Measurements from ENCODE around the gene RPS5.

Gene RPS5

GRCh38 chr19:58395979-58396627 lies 9.0 kb downstream of the RPS5 start:
- H3K27me3 ChIP-seq (ENCODE audit: control insufficient read depth in 3 of 3, insufficient read depth in 3 of 3, low read depth in 1 of 3, low read length in 3 of 3) = peaks cover 0 to 22% (median 7%) of the 10 kb centered on the region in 3 experiments
- H3K4ac ChIP-seq (ENCODE audit: low read length) = peak overlapping the region; percentile 93
- H4K91ac ChIP-seq (ENCODE audit: low read depth, low read length, poor library complexity) = no peak overlapping the region
- H3K4me2 ChIP-seq (ENCODE audit: insufficient read depth, low read length, poor library complexity, severe bottlenecking) = peak overlapping the region; percentile 56
- H2BK5ac ChIP-seq (ENCODE audit: low read length) = no peak overlapping the region
- peak overlapping the region in 1 of 2 donors; percentile 68 for H3K4me3 ChIP-seq (ENCODE audit: low read length in 2 of 2)
- H3K36me3 ChIP-seq (replicated peaks in 1 of 2; ENCODE audit: control insufficient read depth in 2 of 2, insufficient read depth in 2 of 2, low read length in 2 of 2) = peaks cover 26 to 51% of the 10 kb centered on the region in 2 donors
- H3K79me1 ChIP-seq (ENCODE audit: low read depth, low read length) = peaks cover 6% of the 10 kb centered on the region
- peaks cover 0 to 1% of the 10 kb centered on the region in 2 donors for H3K9me3 ChIP-seq (replicated peaks in 1 of 2; ENCODE audit: control insufficient read depth in 2 of 2, insufficient read depth in 1 of 2, low read depth in 1 of 2, low read length in 2 of 2)
- peak overlapping the region; percentile 47 for H2BK120ac ChIP-seq (ENCODE audit: low read depth, low read length)
- peak overlapping the region; percentile 93 for H2AK5ac ChIP-seq (ENCODE audit: low read depth, low read length)
- H3K14ac ChIP-seq (ENCODE audit: low read length) = peak overlapping the region; percentile 82
- peak overlapping the region; percentile 84 for H3K9ac ChIP-seq (ENCODE audit: low read depth, low read length, poor library complexity)
- H3K27ac ChIP-seq (replicated peaks; ENCODE audit: low read length) = no peak overlapping the region
- peak overlapping the region; percentile 93 for H2BK15ac ChIP-seq (ENCODE audit: low read length)
- no peak overlapping the region for H2AFZ ChIP-seq (ENCODE audit: low read length)
- WGBS, 2 donors (ENCODE audit: extremely low coverage in 2 of 2, insufficient read length in 2 of 2, insufficient replicate concordance in 1 of 2) = no CpG with 5 or more reads among the region's 75 CpGs
- peak overlapping the region; percentile 58 for H2BK12ac ChIP-seq (ENCODE audit: low read length)
- no peak for DNase-seq (ENCODE audit: low spot score)
- H3K18ac ChIP-seq (ENCODE audit: low read length) = peak overlapping the region; percentile 98
- H3K23ac ChIP-seq (ENCODE audit: low read depth, low read length, poor library complexity) = peak overlapping the region; percentile 85
- peaks cover 4 to 14% of the 10 kb centered on the region in 2 donors for H3K4me1 ChIP-seq (ENCODE audit: control insufficient read depth in 2 of 2, insufficient read depth in 1 of 2, low read depth in 1 of 2, low read length in 2 of 2)
- peak overlapping the region; percentile 82 for H4K8ac ChIP-seq (ENCODE audit: low read depth, low read length)

GRCh38 chr19:58396691-58397532 lies 9.8 kb downstream of the RPS5 start:
- H3K23ac ChIP-seq (ENCODE audit: low read depth, low read length, poor library complexity) = peak overlapping the region; percentile 85
- no peak overlapping the region for H3K4ac ChIP-seq (ENCODE audit: low read length)
- no peak overlapping the region for H2BK120ac ChIP-seq (ENCODE audit: low read depth, low read length)
- H3K79me1 ChIP-seq (ENCODE audit: low read depth, low read length) = peaks cover 9% of the 10 kb centered on the region
- H3K36me3 ChIP-seq (replicated peaks in 1 of 2; ENCODE audit: control insufficient read depth in 2 of 2, insufficient read depth in 2 of 2, low read length in 2 of 2) = peaks cover 24 to 43% of the 10 kb centered on the region in 2 donors
- peak overlapping the region; percentile 94 for H3K14ac ChIP-seq (ENCODE audit: low read length)
- peaks cover 0 to 22% (median 7%) of the 10 kb centered on the region in 3 experiments for H3K27me3 ChIP-seq (ENCODE audit: control insufficient read depth in 3 of 3, insufficient read depth in 3 of 3, low read depth in 1 of 3, low read length in 3 of 3)
- peak overlapping the region; percentile 4 for H2BK12ac ChIP-seq (ENCODE audit: low read length)
- no CpG with 5 or more reads among the region's 58 CpGs for WGBS, 2 donors (ENCODE audit: extremely low coverage in 2 of 2, insufficient read length in 2 of 2, insufficient replicate concordance in 1 of 2)
- H4K8ac ChIP-seq (ENCODE audit: low read depth, low read length) = no peak overlapping the region
- no peak overlapping the region for H2AFZ ChIP-seq (ENCODE audit: low read length)
- peak overlapping the region; percentile 96 for H2AK5ac ChIP-seq (ENCODE audit: low read depth, low read length)
- no peak overlapping the region for H3K4me3 ChIP-seq (ENCODE audit: low read length in 2 of 2)
- peak overlapping the region; percentile 58 for H2BK15ac ChIP-seq (ENCODE audit: low read length)
- peaks cover 5 to 14% of the 10 kb centered on the region in 2 donors for H3K4me1 ChIP-seq (ENCODE audit: control insufficient read depth in 2 of 2, insufficient read depth in 1 of 2, low read depth in 1 of 2, low read length in 2 of 2)
- H4K91ac ChIP-seq (ENCODE audit: low read depth, low read length, poor library complexity) = no peak overlapping the region
- H3K9me3 ChIP-seq (replicated peaks in 1 of 2; ENCODE audit: control insufficient read depth in 2 of 2, insufficient read depth in 1 of 2, low read depth in 1 of 2, low read length in 2 of 2) = peaks cover under 1 to 1% of the 10 kb centered on the region in 2 donors
- no peak overlapping the region for H3K27ac ChIP-seq (replicated peaks; ENCODE audit: low read length)
- peak overlapping the region; percentile 56 for H3K4me2 ChIP-seq (ENCODE audit: insufficient read depth, low read length, poor library complexity, severe bottlenecking)
- H3K9ac ChIP-seq (ENCODE audit: low read depth, low read length, poor library complexity) = no peak overlapping the region
- peak overlapping the region; percentile 93 for H3K18ac ChIP-seq (ENCODE audit: low read length)
- no peak overlapping the region for H2BK5ac ChIP-seq (ENCODE audit: low read length)
- DNase-seq (ENCODE audit: low spot score) = no peak

- H3K4me3 ChIP-seq (ENCODE audit: low read length in 2 of 2) = no peak overlapping the region
- no peak overlapping the region for H3K14ac ChIP-seq (ENCODE audit: low read length)
- no peak overlapping the region for H2BK120ac ChIP-seq (ENCODE audit: low read depth, low read length)
- peak overlapping the region; percentile 96 for H2AK5ac ChIP-seq (ENCODE audit: low read depth, low read length)
- DNase-seq (ENCODE audit: low spot score) = no peak
- peak overlapping the region; percentile 57 for H3K18ac ChIP-seq (ENCODE audit: low read length)
- H3K27ac ChIP-seq (replicated peaks; ENCODE audit: low read length) = no peak overlapping the region
- H3K36me3 ChIP-seq (replicated peaks in 1 of 2; ENCODE audit: control insufficient read depth in 2 of 2, insufficient read depth in 2 of 2, low read length in 2 of 2) = peaks cover 22 to 37% of the 10 kb centered on the region in 2 donors
- no peak overlapping the region for H2BK12ac ChIP-seq (ENCODE audit: low read length)
- no peak overlapping the region for H3K9ac ChIP-seq (ENCODE audit: low read depth, low read length, poor library complexity)
- H3K79me1 ChIP-seq (ENCODE audit: low read depth, low read length) = peaks cover 11% of the 10 kb centered on the region
- no CpG with 5 or more reads among the region's 7 CpGs for WGBS, 2 donors (ENCODE audit: extremely low coverage in 2 of 2, insufficient read length in 2 of 2, insufficient replicate concordance in 1 of 2)
- H3K4ac ChIP-seq (ENCODE audit: low read length) = no peak overlapping the region
- H4K91ac ChIP-seq (ENCODE audit: low read depth, low read length, poor library complexity) = no peak overlapping the region
- H2BK5ac ChIP-seq (ENCODE audit: low read length) = no peak overlapping the region
- H3K4me2 ChIP-seq (ENCODE audit: insufficient read depth, low read length, poor library complexity, severe bottlenecking) = no peak overlapping the region
- no peak overlapping the region for H4K8ac ChIP-seq (ENCODE audit: low read depth, low read length)
- peak overlapping the region; percentile 49 for H2BK15ac ChIP-seq (ENCODE audit: low read length)
- no peak overlapping the region for H2AFZ ChIP-seq (ENCODE audit: low read length)
- peaks cover 0 to 22% (median 7%) of the 10 kb centered on the region in 3 experiments for H3K27me3 ChIP-seq (ENCODE audit: control insufficient read depth in 3 of 3, insufficient read depth in 3 of 3, low read depth in 1 of 3, low read length in 3 of 3)
- H3K23ac ChIP-seq (ENCODE audit: low read depth, low read length, poor library complexity) = no peak overlapping the region
- H3K9me3 ChIP-seq (replicated peaks in 1 of 2; ENCODE audit: control insufficient read depth in 2 of 2, insufficient read depth in 1 of 2, low read depth in 1 of 2, low read length in 2 of 2) = peaks cover 1 to 6% of the 10 kb centered on the region in 2 donors
- peaks cover 7 to 17% of the 10 kb centered on the region in 2 donors for H3K4me1 ChIP-seq (ENCODE audit: control insufficient read depth in 2 of 2, insufficient read depth in 1 of 2, low read depth in 1 of 2, low read length in 2 of 2)
Observed at GRCh38 chr19:58397533-58398037, 10.5 kb downstream of the RPS5 start.

GRCh38 chr19:58398087-58398486 lies 11.0 kb downstream of the RPS5 start:
- peaks cover 0 to 22% (median 7%) of the 10 kb centered on the region in 3 experiments for H3K27me3 ChIP-seq (ENCODE audit: control insufficient read depth in 3 of 3, insufficient read depth in 3 of 3, low read depth in 1 of 3, low read length in 3 of 3)
- H3K4me3 ChIP-seq (ENCODE audit: low read length in 2 of 2) = no peak overlapping the region
- H2BK120ac ChIP-seq (ENCODE audit: low read depth, low read length) = no peak overlapping the region
- no CpG with 5 or more reads among the region's 4 CpGs for WGBS, 2 donors (ENCODE audit: extremely low coverage in 2 of 2, insufficient read length in 2 of 2, insufficient replicate concordance in 1 of 2)
- H3K36me3 ChIP-seq (replicated peaks in 1 of 2; ENCODE audit: control insufficient read depth in 2 of 2, insufficient read depth in 2 of 2, low read length in 2 of 2) = peaks cover 19 to 37% of the 10 kb centered on the region in 2 donors
- DNase-seq (ENCODE audit: low spot score) = no peak
- no peak overlapping the region for H2BK12ac ChIP-seq (ENCODE audit: low read length)
- H3K27ac ChIP-seq (replicated peaks; ENCODE audit: low read length) = no peak overlapping the region
- H3K4ac ChIP-seq (ENCODE audit: low read length) = no peak overlapping the region
- peaks cover 3 to 11% of the 10 kb centered on the region in 2 donors for H3K9me3 ChIP-seq (replicated peaks in 1 of 2; ENCODE audit: control insufficient read depth in 2 of 2, insufficient read depth in 1 of 2, low read depth in 1 of 2, low read length in 2 of 2)
- H3K18ac ChIP-seq (ENCODE audit: low read length) = no peak overlapping the region
- H2AFZ ChIP-seq (ENCODE audit: low read length) = no peak overlapping the region
- no peak overlapping the region for H2BK15ac ChIP-seq (ENCODE audit: low read length)
- H3K14ac ChIP-seq (ENCODE audit: low read length) = no peak overlapping the region
- H3K9ac ChIP-seq (ENCODE audit: low read depth, low read length, poor library complexity) = no peak overlapping the region
- no peak overlapping the region for H4K8ac ChIP-seq (ENCODE audit: low read depth, low read length)
- H2AK5ac ChIP-seq (ENCODE audit: low read depth, low read length) = peak overlapping the region; percentile 96
- H3K4me2 ChIP-seq (ENCODE audit: insufficient read depth, low read length, poor library complexity, severe bottlenecking) = no peak overlapping the region
- H3K23ac ChIP-seq (ENCODE audit: low read depth, low read length, poor library complexity) = no peak overlapping the region
- H2BK5ac ChIP-seq (ENCODE audit: low read length) = no peak overlapping the region
- peaks cover 8% of the 10 kb centered on the region for H3K79me1 ChIP-seq (ENCODE audit: low read depth, low read length)
- no peak overlapping the region for H4K91ac ChIP-seq (ENCODE audit: low read depth, low read length, poor library complexity)
- peaks cover 7 to 17% of the 10 kb centered on the region in 2 donors for H3K4me1 ChIP-seq (ENCODE audit: control insufficient read depth in 2 of 2, insufficient read depth in 1 of 2, low read depth in 1 of 2, low read length in 2 of 2)

Measured in neuronal stem cell (in vitro differentiated cells).